Osteoblast (primary cell): ENCODE data around the gene FHIT. TPM values are rescaled to one million over a fixed set of nuclear protein-coding genes. Genes with fewer than 3 reads are reported as not detected.

Experiments
- DNase-seq: peaks from one replicate; pipeline ENCODE4 v3.0.0; 2011; ENCODE audit warnings: low spot score, mixed read lengths; ENCODE audit not compliant: insufficient read length; ENCODE audit errors: missing footprints
- H2AFZ ChIP-seq: 2 replicates; pipeline ENCODE4 v1.6.0; 2011; ENCODE audit warnings: mild to moderate bottlenecking, low read length
- H3K27ac ChIP-seq: 2 replicates; pipeline ENCODE4 v1.5.1; 2011; ENCODE audit warnings: mild to moderate bottlenecking, low read depth, low read length, moderate library complexity
- H3K27me3 ChIP-seq: 2 replicates; pipeline ENCODE4 v1.6.0; 2012; ENCODE audit warnings: mild to moderate bottlenecking, control low read depth, inconsistent platforms, low read length, moderate library complexity; ENCODE audit not compliant: insufficient read depth
- H3K36me3 ChIP-seq: 2 replicates; pipeline ENCODE4 v1.5.1; 2011; ENCODE audit warnings: mild to moderate bottlenecking, low read length, control low read depth, moderate library complexity; ENCODE audit not compliant: insufficient read depth
- H3K4me1 ChIP-seq: 2 replicates; pipeline ENCODE4 v1.5.1; 2011; ENCODE audit warnings: mild to moderate bottlenecking, low read length, control low read depth, moderate library complexity; ENCODE audit not compliant: insufficient read depth
- H3K4me2 ChIP-seq: 2 replicates; pipeline ENCODE4 v1.6.0; 2011; ENCODE audit warnings: mild to moderate bottlenecking, low read length; ENCODE audit not compliant: insufficient read depth
- H3K4me3 ChIP-seq: fragments of 200-600 bp; sonication (generic); 3 replicates; pipeline ENCODE4 v1.5.1; 2012; ENCODE audit warnings: mild to moderate bottlenecking, low read length, inconsistent platforms; ENCODE audit not compliant: insufficient read depth
- H3K79me2 ChIP-seq: 2 replicates; pipeline ENCODE4 v1.6.0; 2012; ENCODE audit warnings: mild to moderate bottlenecking, low read length, control low read depth, inconsistent platforms; ENCODE audit not compliant: insufficient read depth
- H3K9me3 ChIP-seq: 2 replicates; pipeline ENCODE4 v1.5.1; 2011; ENCODE audit warnings: low read depth, low read length, control low read depth
- H4K20me1 ChIP-seq: 2 replicates; pipeline ENCODE4 v1.6.0; 2012; ENCODE audit warnings: mild to moderate bottlenecking, low read length, control low read depth; ENCODE audit not compliant: insufficient read depth
- total RNA-seq: library from RNA; depleted of rRNA; stranded (reverse); fragments of >200 nt; gene quantifications from 2 replicates; pipeline ENCODE4 v1.2.3, GENCODE V29; 2012
- TF ChIP-seq, protein P1 (sequence below): IDR thresholded peaks from 2 replicates; pipeline ENCODE4 v1.5.1; 2011; ENCODE audit warnings: mild to moderate bottlenecking, low read depth, low read length, moderate library complexity; ENCODE audit errors: extremely low read depth

FHIT gene
- total RNA-seq, 1 donor: 3.3 TPM

DNA sequence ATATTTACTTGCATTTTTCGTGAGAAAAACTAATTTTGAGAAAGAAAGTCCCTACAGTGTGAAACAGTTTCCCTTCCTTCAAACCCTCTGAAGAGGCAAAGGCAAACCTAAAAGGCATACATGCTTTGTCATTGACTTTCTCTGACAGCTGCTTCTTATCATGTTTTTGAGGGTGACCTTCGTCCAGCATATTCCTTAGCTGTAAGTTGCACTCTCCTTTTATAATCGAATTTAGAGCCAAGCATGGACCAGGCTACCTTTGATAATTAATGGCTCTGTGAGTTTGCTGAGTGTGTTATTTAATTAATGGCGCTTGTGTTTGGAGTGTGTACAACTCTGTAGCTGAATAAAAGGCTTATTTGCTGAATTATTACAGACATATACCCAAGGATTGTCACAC, 1517.2 kb downstream of the FHIT start:
- Histone ChIP-seq H4K20me1 (no peaks in the 10 kb centered on the region), H3K4me1 (no peaks in the 10 kb centered on the region), H3K79me2 (no peaks in the 10 kb centered on the region), H3K36me3 (no peaks in the 10 kb centered on the region), H3K4me2 (no peak overlapping the region), H2AFZ (no peak overlapping the region), H3K27me3 (peaks cover 4% of the 10 kb centered on the region), H3K27ac (no peak overlapping the region), H3K4me3 (no peak overlapping the region), H3K9me3 (no peaks in the 10 kb centered on the region)
- TF ChIP-seq, protein P1, sequence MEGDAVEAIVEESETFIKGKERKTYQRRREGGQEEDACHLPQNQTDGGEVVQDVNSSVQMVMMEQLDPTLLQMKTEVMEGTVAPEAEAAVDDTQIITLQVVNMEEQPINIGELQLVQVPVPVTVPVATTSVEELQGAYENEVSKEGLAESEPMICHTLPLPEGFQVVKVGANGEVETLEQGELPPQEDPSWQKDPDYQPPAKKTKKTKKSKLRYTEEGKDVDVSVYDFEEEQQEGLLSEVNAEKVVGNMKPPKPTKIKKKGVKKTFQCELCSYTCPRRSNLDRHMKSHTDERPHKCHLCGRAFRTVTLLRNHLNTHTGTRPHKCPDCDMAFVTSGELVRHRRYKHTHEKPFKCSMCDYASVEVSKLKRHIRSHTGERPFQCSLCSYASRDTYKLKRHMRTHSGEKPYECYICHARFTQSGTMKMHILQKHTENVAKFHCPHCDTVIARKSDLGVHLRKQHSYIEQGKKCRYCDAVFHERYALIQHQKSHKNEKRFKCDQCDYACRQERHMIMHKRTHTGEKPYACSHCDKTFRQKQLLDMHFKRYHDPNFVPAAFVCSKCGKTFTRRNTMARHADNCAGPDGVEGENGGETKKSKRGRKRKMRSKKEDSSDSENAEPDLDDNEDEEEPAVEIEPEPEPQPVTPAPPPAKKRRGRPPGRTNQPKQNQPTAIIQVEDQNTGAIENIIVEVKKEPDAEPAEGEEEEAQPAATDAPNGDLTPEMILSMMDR: no peak
- DNase-seq: no peak

DNA sequence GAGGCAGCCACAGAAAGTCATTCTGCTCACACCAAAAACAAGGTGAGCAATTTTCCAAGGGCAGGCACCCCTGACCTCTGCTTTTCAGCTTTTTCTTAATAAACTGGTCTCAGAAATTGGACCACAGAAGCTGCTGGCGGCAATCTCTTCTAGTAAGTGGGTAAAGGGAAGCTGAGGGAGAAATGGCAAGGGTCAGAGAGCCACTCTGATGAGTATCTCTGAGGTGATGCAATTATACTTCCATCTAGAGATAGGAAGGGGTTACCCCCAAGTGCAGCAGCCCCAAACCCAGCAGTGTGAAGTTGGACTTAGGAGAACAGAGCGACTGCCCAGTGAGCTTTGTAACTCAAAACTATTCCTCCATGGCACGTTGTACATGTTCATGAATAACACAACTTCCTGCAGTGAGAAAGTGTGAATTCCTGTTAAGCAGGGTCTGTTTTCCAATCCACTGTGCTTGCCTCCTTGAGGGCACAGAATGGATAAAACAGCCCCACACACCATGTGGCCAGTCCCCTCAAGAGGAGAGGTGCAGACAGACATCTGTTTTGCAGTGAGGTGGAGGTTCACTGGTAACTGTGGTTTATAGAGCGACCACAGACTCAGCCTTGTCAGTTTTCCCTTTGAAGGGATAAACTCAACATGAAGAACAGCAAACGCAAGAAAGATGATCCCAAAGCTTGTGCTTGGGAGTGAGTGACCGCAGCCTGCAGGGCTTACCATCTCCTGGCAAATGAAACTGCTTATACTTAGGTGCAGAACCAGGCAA, 1518.0 kb downstream of the FHIT start:
- H3K4me1 ChIP-seq: no peaks in the 10 kb centered on the region
- TF ChIP-seq, protein P1: no peak
- no peak overlapping the region for H3K27ac ChIP-seq
- H3K9me3 ChIP-seq: no peaks in the 10 kb centered on the region
- no peaks in the 10 kb centered on the region for H3K36me3 ChIP-seq
- no peaks in the 10 kb centered on the region for H3K79me2 ChIP-seq
- H2AFZ ChIP-seq: no peak overlapping the region
- H4K20me1 ChIP-seq: no peaks in the 10 kb centered on the region
- DNase-seq: no peak
- no peak overlapping the region for H3K4me2 ChIP-seq
- H3K27me3 ChIP-seq: peaks cover 4% of the 10 kb centered on the region
- no peak overlapping the region for H3K4me3 ChIP-seq

DNA sequence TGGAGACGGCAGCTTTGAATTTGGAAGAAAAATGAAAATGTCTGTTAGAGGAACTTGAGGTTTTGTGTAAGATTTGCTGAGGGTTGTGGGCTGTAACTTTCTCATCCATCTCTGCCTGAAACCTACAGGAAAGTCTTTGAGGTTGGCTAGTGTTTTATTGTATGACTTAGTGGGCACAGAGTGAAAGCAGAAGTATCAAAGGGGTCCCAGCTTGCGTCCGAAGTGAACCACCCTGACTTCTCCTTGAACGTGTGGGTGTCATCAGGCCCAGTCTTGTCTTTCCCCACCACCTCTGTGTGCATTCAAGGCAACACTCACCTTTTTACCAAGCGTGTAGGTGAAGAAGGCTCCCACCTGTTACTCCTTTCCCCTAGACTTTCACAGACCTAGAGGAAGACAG, 1519.3 kb downstream of the FHIT start:
- DNase-seq: no peak
- Histone ChIP-seq H3K4me1 (no peaks in the 10 kb centered on the region), H3K4me2 (no peak overlapping the region), H2AFZ (no peak overlapping the region), H3K36me3 (no peaks in the 10 kb centered on the region), H3K27ac (no peak overlapping the region), H4K20me1 (no peaks in the 10 kb centered on the region), H3K4me3 (no peak overlapping the region), H3K9me3 (no peaks in the 10 kb centered on the region), H3K79me2 (no peaks in the 10 kb centered on the region), H3K27me3 (peaks cover 4% of the 10 kb centered on the region)
- TF ChIP-seq, protein P1: no peak

DNA sequence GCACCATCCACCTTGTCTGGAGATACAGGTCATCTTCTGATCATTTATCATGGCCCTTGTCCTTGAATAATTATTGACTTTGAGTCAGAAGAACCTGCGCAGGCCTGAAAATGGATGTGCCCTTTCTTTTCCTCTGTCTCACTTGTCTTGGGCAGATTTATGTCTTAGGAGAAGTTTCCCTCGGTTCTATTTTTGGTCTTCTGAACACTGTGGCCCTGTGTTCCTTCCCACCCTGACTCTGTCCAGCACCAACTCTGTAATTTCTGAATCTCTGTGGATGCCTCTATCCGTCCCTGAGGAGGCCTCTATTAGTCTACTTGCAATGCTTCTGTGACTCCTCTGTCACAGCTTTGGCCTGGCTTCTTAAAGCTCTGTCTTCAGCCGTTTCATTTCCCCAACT, 1520.7 kb downstream of the FHIT start:
- TF ChIP-seq, protein P1: no peak
- DNase-seq: no peak
- Histone ChIP-seq H4K20me1 (no peaks in the 10 kb centered on the region), H3K79me2 (no peaks in the 10 kb centered on the region), H2AFZ (no peak overlapping the region), H3K27ac (no peak overlapping the region), H3K4me3 (no peak overlapping the region), H3K4me2 (no peak overlapping the region), H3K4me1 (no peaks in the 10 kb centered on the region), H3K27me3 (peaks cover 4% of the 10 kb centered on the region), H3K36me3 (no peaks in the 10 kb centered on the region), H3K9me3 (no peaks in the 10 kb centered on the region)
